Neuronal stem cell (in vitro differentiated cells): ENCODE measurements around the gene SEZ6L2. TPM values are rescaled to one million over a fixed set of nuclear protein-coding genes. Genes with fewer than 3 reads are reported as not detected.

ENCODE experiments used
- DNase-seq: peaks from one replicate; pipeline ENCODE4 v3.0.0-alpha.2; 2013; ENCODE audit warnings: low spot score
- H2AFZ ChIP-seq: one replicate; pipeline ENCODE4 v1.6.1; 2013; ENCODE audit warnings: mild to moderate bottlenecking, low read length, inconsistent platforms
- H2AK5ac ChIP-seq: 2 replicates; pipeline ENCODE4 v1.6.1; 2013; ENCODE audit warnings: low read depth, mild to moderate bottlenecking, inconsistent platforms, low read length, moderate library complexity, mixed read lengths
- H2BK120ac ChIP-seq: 2 replicates; pipeline ENCODE4 v1.6.1; 2013; ENCODE audit warnings: low read depth, mild to moderate bottlenecking, inconsistent platforms, low read length, moderate library complexity, mixed read lengths
- H2BK12ac ChIP-seq: one replicate; pipeline ENCODE4 v1.6.1; 2013; ENCODE audit warnings: low read length, inconsistent platforms
- H2BK15ac ChIP-seq: 2 replicates; pipeline ENCODE4 v1.6.1; 2013; ENCODE audit warnings: mild to moderate bottlenecking, low read length, inconsistent platforms, mixed read lengths
- H2BK5ac ChIP-seq: one replicate; pipeline ENCODE4 v1.6.1; 2013; ENCODE audit warnings: inconsistent platforms, mild to moderate bottlenecking, low read length, moderate library complexity
- H3K14ac ChIP-seq: one replicate; pipeline ENCODE4 v1.6.1; 2013; ENCODE audit warnings: low read length, inconsistent platforms
- H3K18ac ChIP-seq: 2 replicates; pipeline ENCODE4 v1.6.1; 2013; ENCODE audit warnings: low read length, inconsistent platforms
- H3K23ac ChIP-seq: 2 replicates; pipeline ENCODE4 v1.6.1; 2013; ENCODE audit warnings: low read depth, mild to moderate bottlenecking, mixed read lengths, low read length, inconsistent platforms; ENCODE audit not compliant: poor library complexity
- H3K27ac ChIP-seq: replicated peaks from 3 replicates; pipeline ENCODE4 v1.5.1; 2013; ENCODE audit warnings: low read length, inconsistent platforms
- H3K27me3 ChIP-seq, 3 experiments: 2 replicates each; pipeline ENCODE4 v1.6.1; 2013; ENCODE audit warnings: low read length in 3 of 3, mild to moderate bottlenecking in 2 of 3, inconsistent platforms in 1 of 3, low read depth in 1 of 3, mixed read lengths in 1 of 3, moderate library complexity in 1 of 3; ENCODE audit not compliant: control insufficient read depth in 3 of 3, insufficient read depth in 3 of 3
- H3K36me3 ChIP-seq, 2 donors: replicated peaks in 1 of 2; 2 replicates each; pipeline ENCODE4 v1.6.1; 2013; ENCODE audit warnings: low read length in 2 of 2; ENCODE audit not compliant: control insufficient read depth in 2 of 2, insufficient read depth in 2 of 2
- H3K4ac ChIP-seq: 2 replicates; pipeline ENCODE4 v1.6.1; 2013; ENCODE audit warnings: inconsistent platforms, mild to moderate bottlenecking, low read length, moderate library complexity
- H3K4me1 ChIP-seq, 2 donors: 1 replicate in 1 of 2; 2 replicates in 1 of 2; pipeline ENCODE4 v1.6.1; 2013; ENCODE audit warnings: low read length in 2 of 2, low read depth in 1 of 2; ENCODE audit not compliant: control insufficient read depth in 2 of 2, insufficient read depth in 1 of 2
- H3K4me2 ChIP-seq: one replicate; pipeline ENCODE4 v1.6.1; 2013; ENCODE audit warnings: mild to moderate bottlenecking, low read length, inconsistent platforms; ENCODE audit not compliant: insufficient read depth, poor library complexity, severe bottlenecking
- H3K4me3 ChIP-seq, 2 donors: 2 replicates each; pipeline ENCODE4 v1.5.1; 2013; ENCODE audit warnings: low read length in 2 of 2, mild to moderate bottlenecking in 2 of 2, inconsistent platforms in 1 of 2, moderate library complexity in 1 of 2
- H3K79me1 ChIP-seq: one replicate; pipeline ENCODE4 v1.6.1; 2013; ENCODE audit warnings: low read depth, mild to moderate bottlenecking, inconsistent platforms, low read length, moderate library complexity
- H3K9ac ChIP-seq: one replicate; pipeline ENCODE4 v1.6.1; 2013; ENCODE audit warnings: mild to moderate bottlenecking, low read depth, low read length, inconsistent platforms; ENCODE audit not compliant: poor library complexity
- H3K9me3 ChIP-seq, 2 donors: replicated peaks in 1 of 2; 2 replicates each; pipeline versions ENCODE3 to v1.6.1; 2013; ENCODE audit warnings: low read length in 2 of 2, mild to moderate bottlenecking in 2 of 2, inconsistent platforms in 1 of 2, low read depth in 1 of 2, mixed read lengths in 1 of 2, moderate library complexity in 1 of 2; ENCODE audit not compliant: control insufficient read depth in 2 of 2, insufficient read depth in 1 of 2
- H4K8ac ChIP-seq: one replicate; pipeline ENCODE4 v1.6.1; 2013; ENCODE audit warnings: low read depth, mild to moderate bottlenecking, inconsistent platforms, low read length, moderate library complexity
- H4K91ac ChIP-seq: one replicate; pipeline ENCODE4 v1.6.1; 2013; ENCODE audit warnings: low read length, low read depth, mild to moderate bottlenecking, inconsistent platforms; ENCODE audit not compliant: poor library complexity
- WGBS, 2 donors: extraction: QIAGEN DNeasy Blood & Tissue Kit; methylation state at CpG; one replicate each; pipeline ENCODE4 v1.1.7; 2013; ENCODE audit warnings: missing lambda C conversion rate in 2 of 2, mixed read lengths in 1 of 2; ENCODE audit not compliant: insufficient read length in 2 of 2, insufficient replicate concordance in 1 of 2; ENCODE audit errors: extremely low coverage in 2 of 2; 5-methylcytosine and 5-hydroxymethylcytosine counted together
- polyA plus RNA-seq, 2 experiments: library from polyadenylated mRNA; stranded (reverse); fragments of 200-250 nt; gene quantifications; one replicate each; pipeline ENCODE4 v1.2.3, GENCODE V29; 2013

SEZ6L2 gene
- 17.7 TPM for polyA plus RNA-seq (2013, experiment 1 of 2)
- 16.7 TPM for polyA plus RNA-seq (2013, experiment 2 of 2)

DNA sequence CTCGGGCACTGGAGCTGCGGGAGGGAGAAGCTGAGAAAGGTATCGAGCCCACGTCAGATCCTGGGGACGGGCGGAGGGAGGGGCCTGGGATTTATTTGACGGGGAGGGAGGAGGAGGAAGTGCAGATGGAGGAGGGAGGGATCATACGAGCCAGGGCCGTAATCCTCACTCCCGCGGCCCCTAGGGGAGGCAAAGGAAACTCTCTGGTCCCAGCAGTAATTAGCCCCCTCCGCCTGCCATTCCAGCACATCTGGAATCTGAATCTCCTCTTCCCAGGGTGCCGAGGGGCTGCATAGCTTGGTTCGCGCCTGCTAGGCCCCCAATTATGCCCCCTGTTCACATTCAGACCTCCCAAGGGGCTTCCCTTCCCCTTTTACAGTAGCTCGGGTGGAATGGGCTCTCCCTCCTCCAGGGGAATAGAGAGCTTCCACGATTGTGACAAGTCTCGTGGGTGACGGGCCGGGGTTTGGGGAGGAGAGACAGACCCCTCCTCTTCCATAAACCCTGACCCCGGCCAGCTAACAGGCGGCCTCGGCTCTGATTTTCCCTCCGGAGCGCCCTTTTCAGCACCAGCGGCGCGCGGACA, at the start of gene SEZ6L2:
Gene SEZ6L2 (minus strand): TSS at position 35 of the 586 bp plus-strand sequence. CDS start 531 bp downstream, outside the sequence.
- Histone ChIP-seq H3K27me3 (peaks cover 0 to 23% (median 4%) of the 10 kb centered on the region in 3 experiments), H3K4ac (no peak within 1 kb of the TSS), H3K4me2 (peak within 1 kb of the TSS; percentile 89), H4K91ac (no peak within 1 kb of the TSS), H3K4me1 (peaks cover 15 to 18% of the 10 kb centered on the region in 2 donors), H3K23ac (peak within 1 kb of the TSS; percentile 91), H2BK15ac (no peak within 1 kb of the TSS), H3K9me3 (no peaks in the 10 kb centered on the region), H4K8ac (no peak within 1 kb of the TSS), H2AK5ac (no peak within 1 kb of the TSS), H2BK5ac (peak within 1 kb of the TSS; percentile 53), H3K4me3 (peak within 1 kb of the TSS; percentile 59 to 84), H3K9ac (peak within 1 kb of the TSS; percentile 60), H3K36me3 (no peaks in the 10 kb centered on the region), H3K79me1 (no peaks in the 10 kb centered on the region), H3K27ac (no peak within 1 kb of the TSS), H2BK120ac (no peak within 1 kb of the TSS), H3K14ac (no peak within 1 kb of the TSS), H2BK12ac (no peak within 1 kb of the TSS), H2AFZ (peak within 1 kb of the TSS; percentile 96), H3K18ac (no peak within 1 kb of the TSS)
- peak; percentile 84 for DNase-seq
- no CpG with 5 or more reads among the region's 29 CpGs for WGBS, 2 donors

DNA sequence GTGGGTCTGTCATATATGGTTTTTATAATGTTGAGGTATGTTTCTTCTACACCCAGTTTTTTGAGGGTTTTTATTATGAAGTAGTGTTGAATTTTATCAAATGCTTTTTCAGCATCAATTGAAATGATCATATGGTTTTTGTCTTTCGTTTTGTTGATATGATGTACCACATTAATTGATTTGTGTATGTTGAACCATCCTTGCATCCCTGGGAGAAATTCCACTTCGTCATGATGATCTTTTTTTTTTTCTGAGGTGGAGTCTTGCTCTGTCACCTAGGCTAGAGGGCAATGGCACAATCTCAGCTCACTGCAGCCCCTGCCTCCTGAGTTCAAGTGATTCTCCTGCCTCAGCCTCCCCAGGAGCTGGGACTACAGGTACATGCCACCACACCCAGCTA, 48.5 kb upstream of the SEZ6L2 start:
- no peak overlapping the region for H3K14ac ChIP-seq
- no peak overlapping the region for H3K9ac ChIP-seq
- no peak overlapping the region for H3K4me2 ChIP-seq
- H2AK5ac ChIP-seq, result no peak overlapping the region
- no peaks in the 10 kb centered on the region for H3K79me1 ChIP-seq
- no peak overlapping the region for H2AFZ ChIP-seq
- no peak overlapping the region for H3K4me3 ChIP-seq
- no peak overlapping the region for H3K23ac ChIP-seq
- H4K91ac ChIP-seq, result no peak overlapping the region
- no peak for DNase-seq
- H3K27me3 ChIP-seq, result no peaks in the 10 kb centered on the region
- H3K18ac ChIP-seq, result no peak overlapping the region
- no peak overlapping the region for H3K4ac ChIP-seq
- no peak overlapping the region for H2BK12ac ChIP-seq
- no peak overlapping the region for H2BK5ac ChIP-seq
- no peak overlapping the region for H2BK120ac ChIP-seq
- peaks cover 0 to 3% of the 10 kb centered on the region in 2 donors for H3K36me3 ChIP-seq
- no peak overlapping the region for H3K27ac ChIP-seq
- no peak overlapping the region for H2BK15ac ChIP-seq
- H3K9me3 ChIP-seq, result peaks cover 0 to 3% of the 10 kb centered on the region in 2 donors
- WGBS, 2 donors, result no CpG with 5 or more reads among the region's 2 CpGs
- no peak overlapping the region for H4K8ac ChIP-seq
- peaks cover 0 to 7% of the 10 kb centered on the region in 2 donors for H3K4me1 ChIP-seq

DNA sequence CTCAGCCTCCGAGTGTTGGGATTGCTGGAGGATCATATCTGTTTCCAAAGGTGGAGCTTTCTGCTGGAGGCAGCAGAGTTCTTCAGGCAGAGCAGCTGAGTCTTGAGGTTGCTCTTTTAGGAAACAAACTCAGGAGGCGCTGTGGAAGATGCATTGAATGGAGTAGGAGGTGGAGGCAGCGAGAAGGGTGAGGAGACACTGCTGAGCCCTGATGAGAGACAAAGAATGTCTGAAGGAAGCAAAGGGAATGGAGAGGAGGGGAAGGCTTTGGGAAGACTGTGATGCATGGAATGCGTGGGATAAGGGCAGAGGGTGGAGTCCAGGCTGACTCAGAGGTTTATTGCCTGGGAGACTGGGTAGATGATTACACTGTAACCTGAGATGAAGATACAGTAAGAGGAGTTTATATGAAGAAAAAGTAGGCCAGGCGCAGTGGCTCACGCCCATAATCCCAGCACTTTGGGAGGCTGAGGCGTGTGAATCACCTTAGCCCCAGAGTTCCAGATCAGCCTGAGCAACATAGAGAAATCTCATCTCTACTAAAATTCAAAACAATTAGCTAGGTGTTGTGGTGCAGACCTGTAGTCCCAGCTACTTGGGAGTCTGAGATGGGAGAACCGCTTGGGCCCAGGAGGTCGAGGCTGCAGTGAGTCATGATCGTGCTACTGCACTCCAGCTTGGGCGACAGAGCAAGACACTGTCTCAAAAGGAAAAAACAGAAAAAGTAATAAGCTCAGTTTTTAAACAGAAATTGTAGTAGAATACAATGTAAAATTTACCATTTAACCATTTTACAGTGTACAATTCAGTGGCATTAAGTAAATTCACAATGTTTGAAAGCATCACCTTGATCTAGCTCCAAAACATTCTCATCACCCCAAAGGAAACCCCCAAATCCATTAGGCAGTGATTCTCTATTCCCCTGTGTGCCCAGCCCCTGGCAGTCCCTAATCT, 44.8 kb upstream of the SEZ6L2 start:
- Histone ChIP-seq H2AK5ac (no peak overlapping the region), H3K27ac (peak overlapping the region; percentile 36), H4K8ac (peak overlapping the region; percentile 48), H3K18ac (peak overlapping the region; percentile 48), H3K23ac (no peak overlapping the region), H2AFZ (no peak overlapping the region), H3K4me3 (no peak overlapping the region), H3K4me1 (peaks cover 4 to 7% of the 10 kb centered on the region in 2 donors), H3K4ac (no peak overlapping the region), H2BK5ac (no peak overlapping the region), H3K36me3 (peaks cover 0 to 3% of the 10 kb centered on the region in 2 donors), H2BK120ac (no peak overlapping the region), H2BK15ac (no peak overlapping the region), H2BK12ac (no peak overlapping the region), H4K91ac (no peak overlapping the region), H3K14ac (no peak overlapping the region), H3K4me2 (no peak overlapping the region), H3K79me1 (no peaks in the 10 kb centered on the region), H3K9ac (no peak overlapping the region), H3K27me3 (no peaks in the 10 kb centered on the region), H3K9me3 (peaks cover 0 to 4% of the 10 kb centered on the region in 2 donors)
- WGBS, 2 donors, result no CpG with 5 or more reads among the region's 11 CpGs
- no peak for DNase-seq

DNA sequence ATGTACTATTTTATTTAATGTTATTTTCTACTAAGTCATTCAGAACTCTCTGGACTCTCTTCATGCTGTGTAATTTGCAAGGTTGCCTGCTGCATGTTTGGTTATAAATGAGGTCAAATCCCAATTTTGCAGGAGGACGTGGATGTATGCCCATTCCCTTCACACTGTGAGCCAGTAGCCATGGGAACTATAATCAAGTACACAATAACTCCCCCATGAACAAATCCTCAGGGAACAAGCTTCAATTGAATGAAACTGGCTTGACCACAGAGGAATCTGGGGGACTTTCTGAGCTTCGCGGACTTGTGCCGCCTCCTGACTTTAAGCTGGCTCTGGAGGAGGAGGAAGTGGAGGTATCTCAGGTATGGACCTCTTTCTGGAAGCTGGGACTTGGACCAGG, 41.3 kb upstream of the SEZ6L2 start:
- peaks cover 1% of the 10 kb centered on the region for H3K79me1 ChIP-seq
- no peak overlapping the region for H3K27ac ChIP-seq
- no peak overlapping the region for H3K23ac ChIP-seq
- H3K14ac ChIP-seq, result no peak overlapping the region
- H3K27me3 ChIP-seq, result no peaks in the 10 kb centered on the region
- no peak overlapping the region for H3K9ac ChIP-seq
- H4K8ac ChIP-seq, result no peak overlapping the region
- no peak overlapping the region for H4K91ac ChIP-seq
- no peak overlapping the region for H3K18ac ChIP-seq
- no peak overlapping the region for H2BK15ac ChIP-seq
- no peak overlapping the region for H3K4me3 ChIP-seq
- no CpG with 5 or more reads among the region's 4 CpGs for WGBS, 2 donors
- H2BK5ac ChIP-seq, result no peak overlapping the region
- H3K36me3 ChIP-seq, result peaks cover 0 to 3% of the 10 kb centered on the region in 2 donors
- H3K4me2 ChIP-seq, result no peak overlapping the region
- no peak overlapping the region for H3K4ac ChIP-seq
- no peak overlapping the region for H2AFZ ChIP-seq
- H3K9me3 ChIP-seq, result peaks cover 0 to 4% of the 10 kb centered on the region in 2 donors
- no peak overlapping the region for H2BK120ac ChIP-seq
- no peak for DNase-seq
- H2AK5ac ChIP-seq, result no peak overlapping the region
- H3K4me1 ChIP-seq, result peaks cover 4 to 7% of the 10 kb centered on the region in 2 donors
- H2BK12ac ChIP-seq, result no peak overlapping the region
